HepG2 (cell line): ENCODE data around the gene CNOT1. TPM values are rescaled to one million over a fixed set of nuclear protein-coding genes. Genes with fewer than 3 reads are reported as not detected.
A peak's percentile ranks its signal among the peaks of the same experiment; 100 is the strongest.

Experiments used
- ARID4A ChIP-seq: sonication (generic); formaldehyde crosslinking; IDR thresholded peaks from 2 replicates; pipeline ENCODE4 v1.5.0; 2020; ENCODE audit warnings: mild to moderate bottlenecking, missing genetic modification reagents, borderline replicate concordance
- HOXA7 ChIP-seq: sonication (generic); formaldehyde crosslinking; IDR thresholded peaks from 2 replicates; pipeline ENCODE4 v1.8.1; 2022; ENCODE audit warnings: mild to moderate bottlenecking, missing genetic modification reagents, moderate library complexity
- MIER2 ChIP-seq: IDR thresholded peaks from 2 replicates; pipeline ENCODE4 v1.6.1; 2016; ENCODE audit warnings: missing biosample characterization, missing genetic modification reagents
- MTF2 ChIP-seq: sonication (generic); formaldehyde crosslinking; IDR thresholded peaks from 2 replicates; pipeline ENCODE4 v1.5.0; 2020; ENCODE audit warnings: missing genetic modification reagents, borderline replicate concordance
- NFE2L2 ChIP-seq: fragments of 150-350 bp; IDR thresholded peaks from 2 replicates; pipeline ENCODE4 v1.6.1; 2014; ENCODE audit warnings: low read length
- PHF20 ChIP-seq: sonication (generic); formaldehyde crosslinking; IDR thresholded peaks from 2 replicates; pipeline ENCODE4 v1.5.0; 2020; ENCODE audit warnings: mild to moderate bottlenecking, missing genetic modification reagents
- UBTF ChIP-seq: sonication (generic); formaldehyde crosslinking; IDR thresholded peaks from 2 replicates; pipeline ENCODE4 v1.4.0; 2020; ENCODE audit warnings: mild to moderate bottlenecking, missing genetic modification reagents
- ZBTB37 ChIP-seq: sonication (generic); formaldehyde crosslinking; IDR thresholded peaks from 2 replicates; pipeline ENCODE4 v1.4.0; 2020; ENCODE audit warnings: mild to moderate bottlenecking, missing genetic modification reagents
- ZNF124 ChIP-seq: sonication (generic); formaldehyde crosslinking; IDR thresholded peaks from 2 replicates; pipeline ENCODE4 v1.4.0; 2020; ENCODE audit warnings: missing genetic modification reagents
- ZNF136 ChIP-seq: sonication (generic); formaldehyde crosslinking; IDR thresholded peaks from 2 replicates; pipeline ENCODE4 v1.8.1; 2022; ENCODE audit warnings: low read depth, mild to moderate bottlenecking, moderate library complexity, missing genetic modification reagents
- ZNF329 ChIP-seq: sonication (generic); formaldehyde crosslinking; IDR thresholded peaks from 2 replicates; pipeline ENCODE4 v1.9.0; 2021; ENCODE audit warnings: low read depth, mild to moderate bottlenecking, missing genetic modification reagents
- ZNF333 ChIP-seq: sonication (generic); formaldehyde crosslinking; IDR thresholded peaks from 2 replicates; pipeline ENCODE4 v1.4.0; 2020; ENCODE audit warnings: mild to moderate bottlenecking, missing genetic modification reagents, borderline replicate concordance
- polyA plus RNA-seq, 8 experiments: library from polyadenylated mRNA; depleted of rRNA in 3 of 8; stranded (reverse) in 7 of 8; unstranded in 1 of 8; fragments of >200 nt; fragmentation: Illumina TruSeq in 4 of 8; extraction: Trizol in 4 of 8; gene quantifications; 2 replicates each; pipeline versions ENCODE4 v1.2.1 to v1.2.3, GENCODE V29; 2011 to 2016; ENCODE audit warnings: low read depth in 4 of 8, missing spikeins in 1 of 8, mixed read lengths in 1 of 8; ENCODE audit not compliant: insufficient read depth in 1 of 8
- total RNA-seq, 5 experiments: library from RNA; depleted of rRNA; stranded (reverse); fragments of >200 nt; fragmentation: Illumina TruSeq; extraction: Trizol; gene quantifications; 2 replicates each; pipeline ENCODE4 v1.2.3, GENCODE V29; 2016; ENCODE audit warnings: low read depth in 1 of 5

Gene CNOT1
- total and polyA plus RNA-seq, 2 of the 13 experiments (the other 11 are each of a cell fraction or from before 2014, with no cell fraction given) = 188 to 232 TPM

GRCh38 chr16:58628845-58629732 is 537 bp downstream of the CNOT1 start (continued):
- peak; percentile 88; the same call in 1 of the 2 replicates for TF ChIP-seq MTF2 (CRISPR knock-in tag)
- no peak; the same call in 1 of the 2 replicates for TF ChIP-seq ZNF333
- 0 out of 2 replicates have a peak, but pooled peaks have one; percentile 12 for TF ChIP-seq ZNF329 (CRISPR knock-in tag)
- TF ChIP-seq HOXA7 (CRISPR knock-in tag) = no peak
- no peak; the same call in 1 of the 2 replicates for TF ChIP-seq MIER2
- no peak for TF ChIP-seq ZNF124
- no peak for TF ChIP-seq ZNF136 (CRISPR knock-in tag)
- no peak for TF ChIP-seq ZBTB37 (CRISPR knock-in tag)
- no peak; the same call in none of the 2 replicates for TF ChIP-seq PHF20 (CRISPR knock-in tag)
- peak; percentile 89 for TF ChIP-seq UBTF (CRISPR knock-in tag)
- TF ChIP-seq ARID4A (CRISPR knock-in tag) = peak; percentile 79
- no peak for TF ChIP-seq NFE2L2
